Liver (tissue), 3 donors: ENCODE data around the gene LCN10.

Experiments used
- CTCF ChIP-seq: fragments of 150-350 bp; IDR thresholded peaks from 2 replicates; pipeline ENCODE4 v1.5.1; 2017; ENCODE audit warnings: improper control_type of control experiment, low read depth, low read length; ENCODE audit not compliant: missing input control
- FOXA1 ChIP-seq: IDR thresholded peaks from 2 replicates; pipeline ENCODE4 v1.6.1; 2016; ENCODE audit warnings: antibody characterized with exemption
- HNF4A ChIP-seq, 2 donors: conservative IDR thresholded peaks; 2 replicates each; pipeline ENCODE4 v1.6.1; 2016; ENCODE audit warnings: antibody characterized with exemption in 2 of 2, mild to moderate bottlenecking in 2 of 2
- TF ChIP-seq, protein P1 (sequence below): IDR thresholded peaks from 2 replicates; pipeline ENCODE4 v1.6.1; 2016; ENCODE audit warnings: antibody characterized with exemption
- donor health status: healthy.
- donor health status: healthy.

GRCh38 chr9:136696502-136696901 is 46.2 kb downstream of the LCN10 start:
- TF ChIP-seq CTCF (no peak), HNF4A (conservative IDR thresholded peaks at IDR 0.05) (no peak), FOXA1 (no peak)
- TF ChIP-seq, protein P1, sequence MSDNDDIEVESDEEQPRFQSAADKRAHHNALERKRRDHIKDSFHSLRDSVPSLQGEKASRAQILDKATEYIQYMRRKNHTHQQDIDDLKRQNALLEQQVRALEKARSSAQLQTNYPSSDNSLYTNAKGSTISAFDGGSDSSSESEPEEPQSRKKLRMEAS: no peak
